Caco-2 (cell line): ENCODE results near the gene CCN5. TPM values are rescaled to one million over a fixed set of nuclear protein-coding genes. Genes with fewer than 3 reads are reported as not detected.

Experiments
- BruUV-seq: library from RNA; stranded (reverse); fragments of 400-500 nt; replicated peaks from 2 replicates; lab custom pipeline; 2021; lab: Mats Ljungman, UMichigan
- CTCF ChIA-PET: fragments of 300-600 bp; sonication (Branson Sonifier 250); formaldehyde crosslinking; loops from one replicate; lab custom pipeline; 2022; ENCODE audit warnings: antibody characterized with exemption; lab: Charles Lee
- POLR2A ChIA-PET: fragments of 300-600 bp; sonication (Branson Sonifier 250); formaldehyde crosslinking; loops from one replicate; lab custom pipeline; 2022; ENCODE audit warnings: antibody characterized with exemption; lab: Charles Lee
- DNase-seq, 2 experiments: peaks; one replicate each; pipeline versions ENCODE4 v3.0.0 to v3.0.0-alpha.2; 2020 to 2022
- H3K27me3 ChIP-seq: replicated peaks from 2 replicates; pipeline ENCODE4 v1.6.0; 2011; ENCODE audit warnings: low read length; ENCODE audit not compliant: control insufficient read depth, insufficient read depth
- H3K36me3 ChIP-seq: 2 replicates; pipeline ENCODE4 v1.5.1; 2011; ENCODE audit warnings: low read length; ENCODE audit not compliant: control insufficient read depth, insufficient read depth
- H3K4me1 ChIP-seq: fragments of 250-450 bp; sonication (Bioruptor Pico); 2 replicates; pipeline ENCODE4 v1.5.1; 2020; ENCODE audit warnings: mild to moderate bottlenecking
- H3K4me3 ChIP-seq: 2 replicates; pipeline ENCODE4 v1.5.1; 2011; ENCODE audit warnings: low read depth, mild to moderate bottlenecking, control low read depth, low read length
- H3K9me3 ChIP-seq: fragments of 250-450 bp; sonication (Bioruptor Pico); 2 replicates; pipeline ENCODE4 v1.5.1; 2020; ENCODE audit warnings: mild to moderate bottlenecking, moderate library complexity
- H3K27ac Mint-ChIP-seq: one replicate; pipeline ENCODE4 v1.8.0; 2022; ENCODE audit warnings: mixed read lengths; ENCODE audit not compliant: unreplicated experiment
- H3K27me3 Mint-ChIP-seq: one replicate; pipeline ENCODE4 v1.8.0; 2022; ENCODE audit warnings: mixed read lengths; ENCODE audit not compliant: insufficient read depth, unreplicated experiment
- H3K36me3 Mint-ChIP-seq: one replicate; pipeline ENCODE4 v1.8.0; 2022; ENCODE audit warnings: mild to moderate bottlenecking, mixed read lengths; ENCODE audit not compliant: insufficient read depth, unreplicated experiment
- H3K4me1 Mint-ChIP-seq: one replicate; pipeline ENCODE4 v1.8.0; 2022; ENCODE audit warnings: low read depth, mixed read lengths; ENCODE audit not compliant: unreplicated experiment
- H3K4me3 Mint-ChIP-seq: one replicate; pipeline ENCODE4 v1.8.0; 2022; ENCODE audit warnings: mild to moderate bottlenecking, moderate library complexity, mixed read lengths; ENCODE audit not compliant: unreplicated experiment
- H3K9me3 Mint-ChIP-seq: one replicate; pipeline ENCODE4 v1.8.0; 2022; ENCODE audit warnings: mixed read lengths; ENCODE audit not compliant: unreplicated experiment
- intact Hi-C: fragments of 100-400 bp; cut with micrococcal nuclease; formaldehyde crosslinking; loops from one replicate; pipeline ENCODE4 v1.10.0; 2022; ENCODE audit not compliant: unreplicated experiment
- total RNA-seq: library from RNA; stranded (reverse); gene quantifications from 2 replicates; pipeline ENCODE4 v1.2.3, GENCODE V29; 2022
- TF ChIP-seq, protein P1 (sequence below), 2 experiments: fragments of 200-600 bp in 1 of 2; IDR thresholded peaks; 1 replicate in 1 of 2; 2 replicates in 1 of 2; pipeline versions ENCODE4 v1.5.1 to v1.8.0; 2011 to 2022; ENCODE audit warnings: antibody characterized with exemption in 1 of 2, control low read depth in 1 of 2, inconsistent platforms in 1 of 2, low read depth in 1 of 2, low read length in 1 of 2, mild to moderate bottlenecking in 1 of 2, moderate library complexity in 1 of 2; ENCODE audit not compliant: insufficient read depth in 1 of 2, severe bottlenecking in 1 of 2, unreplicated experiment in 1 of 2

The CCN5 gene
- total RNA-seq, 1 experiment from 2014 or later, result not detected

- no peaks in the 10 kb centered on the region for H3K27me3 ChIP-seq
- ChIA-PET CTCF (interaction anchor here (0.5 to 1.0 kb wide), 2 partner anchors 36 to 147 kb away, joined by 3 to 5 read pairs; no protein-coding TSS in a partner anchor), POLR2A (no interaction called here)
- Mint-ChIP-seq H3K27me3 (no peaks in the 10 kb centered on the region), H3K4me1 (no peaks in the 10 kb centered on the region), H3K36me3 (no peaks in the 10 kb centered on the region), H3K4me3 (no peak overlapping the region), H3K27ac (no peak overlapping the region), H3K9me3 (no peaks in the 10 kb centered on the region)
- DNase-seq, result no peak
- no peak overlapping the region for H3K4me3 ChIP-seq
- BruUV-seq, result no TSS peak
- intact Hi-C loops, result no loop called here
- H3K4me1 ChIP-seq, result no peaks in the 10 kb centered on the region
- H3K36me3 ChIP-seq, result no peaks in the 10 kb centered on the region
- H3K9me3 ChIP-seq, result no peaks in the 10 kb centered on the region
- TF ChIP-seq, protein P1, sequence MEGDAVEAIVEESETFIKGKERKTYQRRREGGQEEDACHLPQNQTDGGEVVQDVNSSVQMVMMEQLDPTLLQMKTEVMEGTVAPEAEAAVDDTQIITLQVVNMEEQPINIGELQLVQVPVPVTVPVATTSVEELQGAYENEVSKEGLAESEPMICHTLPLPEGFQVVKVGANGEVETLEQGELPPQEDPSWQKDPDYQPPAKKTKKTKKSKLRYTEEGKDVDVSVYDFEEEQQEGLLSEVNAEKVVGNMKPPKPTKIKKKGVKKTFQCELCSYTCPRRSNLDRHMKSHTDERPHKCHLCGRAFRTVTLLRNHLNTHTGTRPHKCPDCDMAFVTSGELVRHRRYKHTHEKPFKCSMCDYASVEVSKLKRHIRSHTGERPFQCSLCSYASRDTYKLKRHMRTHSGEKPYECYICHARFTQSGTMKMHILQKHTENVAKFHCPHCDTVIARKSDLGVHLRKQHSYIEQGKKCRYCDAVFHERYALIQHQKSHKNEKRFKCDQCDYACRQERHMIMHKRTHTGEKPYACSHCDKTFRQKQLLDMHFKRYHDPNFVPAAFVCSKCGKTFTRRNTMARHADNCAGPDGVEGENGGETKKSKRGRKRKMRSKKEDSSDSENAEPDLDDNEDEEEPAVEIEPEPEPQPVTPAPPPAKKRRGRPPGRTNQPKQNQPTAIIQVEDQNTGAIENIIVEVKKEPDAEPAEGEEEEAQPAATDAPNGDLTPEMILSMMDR (IDR thresholded peaks at IDR 0.05; ENCODE audit: insufficient read depth in 1 of 2, low read depth in 1 of 2, low read length in 1 of 2, severe bottlenecking in 1 of 2, unreplicated experiment in 1 of 2), result no peak
Observed at GRCh38 chr20:44719841-44720240, 4.7 kb downstream of the CCN5 start.

- no peak overlapping the region for H3K4me3 Mint-ChIP-seq
- Histone ChIP-seq H3K4me3 (no peak overlapping the region), H3K9me3 (no peaks in the 10 kb centered on the region), H3K36me3 (no peaks in the 10 kb centered on the region), H3K4me1 (no peaks in the 10 kb centered on the region), H3K27me3 (no peaks in the 10 kb centered on the region)
- H3K9me3 Mint-ChIP-seq, result no peaks in the 10 kb centered on the region
- CTCF ChIA-PET, result no interaction called here
- H3K36me3 Mint-ChIP-seq, result no peaks in the 10 kb centered on the region
- H3K27ac Mint-ChIP-seq, result no peak overlapping the region
- no peaks in the 10 kb centered on the region for H3K4me1 Mint-ChIP-seq
- no TSS peak for BruUV-seq
- TF ChIP-seq, protein P1 (IDR thresholded peaks at IDR 0.05; ENCODE audit: insufficient read depth in 1 of 2, low read depth in 1 of 2, low read length in 1 of 2, severe bottlenecking in 1 of 2, unreplicated experiment in 1 of 2), result no peak
- no peaks in the 10 kb centered on the region for H3K27me3 Mint-ChIP-seq
- no peak for DNase-seq
- intact Hi-C loops, result no loop called here
- POLR2A ChIA-PET, result no interaction called here
Observed at GRCh38 chr20:44720621-44720996, 5.4 kb downstream of the CCN5 start.

DNA sequence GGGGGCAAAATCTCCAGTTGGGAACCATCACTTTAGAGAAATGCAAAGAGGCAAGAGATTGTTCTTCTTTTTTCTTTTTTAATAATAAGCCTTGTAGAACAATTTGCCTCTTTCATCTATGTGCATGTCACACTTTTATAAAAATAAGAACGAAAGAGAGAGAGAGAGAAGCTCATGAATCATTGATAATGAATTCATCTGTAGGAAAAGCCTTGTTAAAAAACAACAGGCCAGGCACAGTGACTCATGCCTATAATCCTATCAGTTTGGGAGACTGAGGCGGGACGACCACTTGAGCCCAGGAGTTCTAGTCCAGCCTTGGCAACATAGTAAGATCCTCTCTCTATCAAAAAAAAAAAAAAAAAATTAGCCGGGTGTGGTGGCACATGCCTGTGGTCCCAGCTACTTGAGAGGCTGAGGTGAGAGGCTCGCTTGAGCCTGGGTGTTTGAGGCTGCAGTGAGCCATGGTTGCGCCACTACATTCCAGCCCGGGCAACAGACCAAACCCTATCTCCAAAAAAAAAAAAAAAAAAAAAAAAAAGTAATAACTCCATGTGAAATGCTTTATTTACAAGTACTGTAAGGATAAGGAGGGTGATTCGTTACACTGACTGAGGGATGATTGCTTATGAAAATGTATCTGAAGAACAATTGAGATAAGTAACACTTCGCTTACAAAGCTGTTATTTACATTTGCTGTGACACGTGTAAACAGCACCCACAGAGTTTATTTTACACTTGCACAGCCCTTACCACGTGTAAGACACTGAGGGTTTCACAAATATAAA is 6.0 kb downstream of the CCN5 start:
- Histone ChIP-seq H3K4me1 (no peaks in the 10 kb centered on the region), H3K27me3 (no peaks in the 10 kb centered on the region), H3K9me3 (no peaks in the 10 kb centered on the region), H3K36me3 (no peaks in the 10 kb centered on the region), H3K4me3 (no peak overlapping the region)
- Mint-ChIP-seq H3K36me3 (no peaks in the 10 kb centered on the region), H3K27ac (no peak overlapping the region), H3K27me3 (no peaks in the 10 kb centered on the region), H3K4me3 (no peak overlapping the region), H3K4me1 (no peaks in the 10 kb centered on the region), H3K9me3 (no peaks in the 10 kb centered on the region)
- TF ChIP-seq, protein P1 (IDR thresholded peaks at IDR 0.05; ENCODE audit: insufficient read depth in 1 of 2, low read depth in 1 of 2, low read length in 1 of 2, severe bottlenecking in 1 of 2, unreplicated experiment in 1 of 2), result no peak
- POLR2A ChIA-PET, result no interaction called here
- no TSS peak for BruUV-seq
- CTCF ChIA-PET, result interaction anchor here (1.1 to 1.2 kb wide), 2 partner anchors 12 to 25 kb away, joined by 3 read pairs; no protein-coding TSS in a partner anchor
- intact Hi-C loops, result no loop called here
- DNase-seq, result no peak
